HUES64 (cell line): ENCODE measurements around the gene TMEM39A. TPM values are rescaled to one million over a fixed set of nuclear protein-coding genes. Genes with fewer than 3 reads are reported as not detected.
A peak's percentile ranks its signal among the peaks of the same experiment; 100 is the strongest.

Experiments used
- H3K27ac ChIP-seq: 2 replicates; pipeline ENCODE4 v1.7.0; 2013; ENCODE audit warnings: low read depth, low read length, inconsistent platforms
- H3K27me3 ChIP-seq: 2 replicates; pipeline ENCODE4 v1.6.1; 2013; ENCODE audit warnings: mild to moderate bottlenecking, low read length; ENCODE audit not compliant: insufficient read depth
- H3K36me3 ChIP-seq: 2 replicates; pipeline ENCODE4 v1.6.1; 2013; ENCODE audit warnings: mild to moderate bottlenecking, low read length; ENCODE audit not compliant: insufficient read depth
- H3K4me1 ChIP-seq: 2 replicates; pipeline ENCODE4 v1.6.1; 2013; ENCODE audit warnings: mild to moderate bottlenecking, low read length, moderate library complexity; ENCODE audit not compliant: insufficient read depth
- H3K4me3 ChIP-seq: 2 replicates; pipeline ENCODE4 v1.5.1; 2013; ENCODE audit warnings: mild to moderate bottlenecking, low read length, moderate library complexity
- H3K9ac ChIP-seq: 2 replicates; pipeline ENCODE4 v1.6.1; 2013; ENCODE audit warnings: mild to moderate bottlenecking, low read depth, low read length
- H3K9me3 ChIP-seq: 2 replicates; pipeline ENCODE4 v1.6.1; 2013; ENCODE audit warnings: low read depth, low read length; ENCODE audit not compliant: insufficient read depth
- WGBS: fragments of 150-250, 120-280 bp; methylation state at CpG from one replicate; pipeline ENCODE4 v1.1.7; 2013; ENCODE audit warnings: missing lambda C conversion rate; 5-methylcytosine and 5-hydroxymethylcytosine counted together
- polyA plus RNA-seq, 2 experiments: library from polyadenylated mRNA; stranded (reverse); fragments of 50-300 nt; gene quantifications; one replicate each; pipeline ENCODE4 v1.2.3, GENCODE V29; 2013

TMEM39A gene, protein sequence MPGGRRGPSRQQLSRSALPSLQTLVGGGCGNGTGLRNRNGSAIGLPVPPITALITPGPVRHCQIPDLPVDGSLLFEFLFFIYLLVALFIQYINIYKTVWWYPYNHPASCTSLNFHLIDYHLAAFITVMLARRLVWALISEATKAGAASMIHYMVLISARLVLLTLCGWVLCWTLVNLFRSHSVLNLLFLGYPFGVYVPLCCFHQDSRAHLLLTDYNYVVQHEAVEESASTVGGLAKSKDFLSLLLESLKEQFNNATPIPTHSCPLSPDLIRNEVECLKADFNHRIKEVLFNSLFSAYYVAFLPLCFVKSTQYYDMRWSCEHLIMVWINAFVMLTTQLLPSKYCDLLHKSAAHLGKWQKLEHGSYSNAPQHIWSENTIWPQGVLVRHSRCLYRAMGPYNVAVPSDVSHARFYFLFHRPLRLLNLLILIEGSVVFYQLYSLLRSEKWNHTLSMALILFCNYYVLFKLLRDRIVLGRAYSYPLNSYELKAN
- 17.4 TPM for polyA plus RNA-seq (2013, experiment 1 of 2)
- polyA plus RNA-seq (2013, experiment 2 of 2), result 17.1 TPM

DNA sequence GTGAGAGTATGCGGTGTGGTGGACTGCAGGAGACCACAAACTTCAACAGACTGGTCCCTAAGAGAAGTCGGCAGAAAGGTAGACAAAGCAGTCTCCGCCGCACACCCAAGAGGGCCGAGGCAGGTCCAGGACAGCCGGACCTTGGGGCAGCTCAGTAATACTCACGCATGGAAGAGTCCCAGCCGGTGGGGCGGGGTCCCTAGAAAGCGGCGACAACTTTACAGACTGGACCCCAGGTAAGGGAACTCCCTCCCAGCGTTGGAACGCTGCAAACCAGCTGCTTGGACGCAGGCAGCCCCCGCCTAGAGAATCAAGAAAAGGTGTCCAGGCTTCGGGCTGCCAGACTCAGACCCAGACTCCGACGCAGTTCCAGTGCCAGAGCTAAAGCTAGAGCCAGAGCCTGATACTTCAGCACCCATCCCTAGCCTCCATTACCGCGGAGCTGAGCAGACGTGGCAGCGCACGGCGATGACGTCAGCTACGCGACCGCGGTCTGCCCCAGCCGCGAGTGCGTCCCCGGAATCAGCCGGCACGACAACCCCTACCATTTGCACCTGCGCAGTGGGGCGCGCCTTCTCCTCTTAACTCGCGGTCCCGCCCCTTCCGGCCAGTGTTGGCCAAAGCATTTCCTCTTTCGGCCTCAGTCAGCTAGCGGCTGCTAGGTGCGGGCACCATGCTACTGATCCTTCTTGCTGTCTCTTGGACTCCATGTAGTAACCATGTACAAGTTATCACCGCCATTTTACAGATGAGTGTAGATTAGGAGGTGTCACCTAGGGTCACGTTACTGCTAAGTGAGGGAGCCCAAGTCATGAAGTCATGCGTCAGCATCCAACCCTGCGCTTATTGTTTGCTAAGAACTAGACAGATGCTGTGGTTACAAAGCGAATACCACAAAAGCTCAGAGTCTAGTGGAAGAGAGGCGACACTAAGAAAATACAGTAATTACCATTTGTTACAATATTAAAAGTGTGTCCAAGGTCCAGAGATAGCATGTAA is at the start of gene TMEM39A:
Gene TMEM39A (minus strand): TSS at position 445 of the 999 bp plus-strand sequence. CDS start 1,541 bp downstream, outside the sequence.
- H3K9ac ChIP-seq, result peak within 1 kb of the TSS; percentile 95
- peak within 1 kb of the TSS; percentile 76 for H3K27ac ChIP-seq

GRCh38 chr3:119510690-119511089 is 47.3 kb upstream of the TMEM39A start:
- Histone ChIP-seq H3K36me3 (peaks cover 84% of the 10 kb centered on the region), H3K9ac (no peak overlapping the region), H3K4me3 (no peak overlapping the region), H3K27ac (no peak overlapping the region), H3K4me1 (no peaks in the 10 kb centered on the region), H3K9me3 (no peaks in the 10 kb centered on the region), H3K27me3 (no peaks in the 10 kb centered on the region)

More for the DNA sequence above, at the start of gene TMEM39A:
- H3K36me3 ChIP-seq, result peaks cover 38% of the 10 kb centered on the region
- no peaks in the 10 kb centered on the region for H3K9me3 ChIP-seq
- H3K4me1 ChIP-seq, result peaks cover 12% of the 10 kb centered on the region
- H3K27me3 ChIP-seq, result no peaks in the 10 kb centered on the region
- peak within 1 kb of the TSS; percentile 92 for H3K4me3 ChIP-seq
- 5% methylated on average over 50 of the region's 51 CpGs for WGBS

DNA sequence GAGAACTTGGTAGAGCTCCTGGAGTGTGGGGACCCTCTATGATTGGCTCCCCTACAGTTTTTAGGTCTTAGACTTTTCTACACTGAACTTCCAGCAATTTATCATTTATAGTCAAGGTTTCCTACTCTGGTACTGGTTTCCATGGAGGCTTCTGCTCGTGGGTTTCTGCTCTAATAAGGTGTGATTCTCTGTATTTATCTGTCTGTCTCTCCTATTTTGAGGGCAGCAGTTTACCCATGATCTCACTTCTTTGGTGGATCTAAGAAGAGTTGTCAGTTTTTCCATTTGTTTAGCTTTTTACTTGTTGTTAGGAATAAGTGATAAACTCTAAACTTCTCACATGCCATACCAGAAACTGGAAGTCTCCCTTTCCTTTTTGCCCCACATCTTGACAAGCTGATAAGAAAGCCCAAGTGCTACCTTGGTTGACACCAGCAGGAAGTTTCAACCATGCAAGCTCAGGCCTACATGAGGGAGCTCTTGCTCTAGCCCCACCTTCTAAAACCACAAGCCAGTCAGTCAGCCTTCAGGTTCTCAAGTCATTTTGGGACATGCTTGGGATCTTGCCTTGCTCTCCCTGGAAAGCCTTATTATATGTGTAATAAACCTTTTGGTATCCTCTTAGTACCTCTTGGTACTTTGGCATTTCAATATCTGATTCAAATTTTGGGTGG is 44.9 kb upstream of the TMEM39A start:
- Histone ChIP-seq H3K9ac (no peak overlapping the region), H3K4me1 (no peaks in the 10 kb centered on the region), H3K9me3 (no peaks in the 10 kb centered on the region), H3K4me3 (no peak overlapping the region), H3K27ac (no peak overlapping the region), H3K36me3 (peaks cover 85% of the 10 kb centered on the region), H3K27me3 (no peaks in the 10 kb centered on the region)
- 86% methylated on average over 1 of the region's 1 CpG for WGBS

DNA sequence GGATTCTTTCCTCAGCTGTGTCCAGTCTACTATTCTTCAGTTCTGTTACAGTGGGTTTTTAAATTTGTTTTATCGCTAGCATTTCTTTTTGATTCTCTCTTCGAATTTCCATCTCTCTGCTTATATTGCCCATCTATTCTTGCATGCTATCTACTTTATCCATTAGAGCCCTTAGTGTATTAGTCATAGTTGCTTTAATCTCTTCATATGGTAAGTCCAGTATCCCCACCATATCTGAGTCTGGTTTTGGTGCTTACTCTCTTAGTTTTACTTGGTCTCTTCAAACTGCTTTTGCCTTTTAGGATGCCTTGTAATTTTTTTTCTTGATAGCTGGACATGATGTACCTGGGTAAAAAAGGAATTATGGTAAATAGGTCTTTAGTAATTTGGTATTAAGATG is 44.0 kb upstream of the TMEM39A start:
- Histone ChIP-seq H3K4me3 (no peak overlapping the region), H3K27ac (no peak overlapping the region), H3K9me3 (no peaks in the 10 kb centered on the region), H3K27me3 (no peaks in the 10 kb centered on the region), H3K36me3 (peaks cover 87% of the 10 kb centered on the region), H3K4me1 (no peaks in the 10 kb centered on the region), H3K9ac (no peak overlapping the region)
- 100% methylated on average over 2 of the region's 2 CpGs for WGBS

GRCh38 chr3:119506631-119507030 is 43.2 kb upstream of the TMEM39A start:
- 93% methylated on average over 4 of the region's 4 CpGs for WGBS
- no peak overlapping the region for H3K27ac ChIP-seq

DNA sequence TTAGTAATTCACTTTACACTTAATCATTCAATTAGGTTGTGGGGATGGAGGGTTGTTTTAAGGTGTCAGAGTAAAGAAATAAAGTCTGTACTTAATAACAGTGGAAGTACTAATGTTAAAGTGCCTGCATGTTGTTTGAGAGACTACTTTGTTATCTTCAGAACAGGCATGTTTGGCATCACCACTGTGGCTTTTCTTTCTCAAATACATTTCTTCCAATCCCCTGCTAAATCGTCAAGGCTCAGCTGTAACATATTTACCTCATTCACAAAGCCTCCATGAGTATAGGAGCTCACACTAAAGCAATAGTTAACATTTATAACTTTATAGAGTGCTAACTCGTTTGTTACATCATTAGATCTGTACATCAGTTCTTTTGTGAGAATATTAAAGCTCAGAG is 37.5 kb upstream of the TMEM39A start:
- H3K27ac ChIP-seq, result no peak overlapping the region
- 91% methylated on average over 1 of the region's 2 CpGs for WGBS
- H3K27me3 ChIP-seq, result no peaks in the 10 kb centered on the region
- H3K9me3 ChIP-seq, result no peaks in the 10 kb centered on the region
- H3K4me3 ChIP-seq, result 0 out of 2 replicates have a peak overlapping the region, but pooled peaks have one; percentile 96
- no peak overlapping the region for H3K9ac ChIP-seq
- H3K36me3 ChIP-seq, result peaks cover 46% of the 10 kb centered on the region
- H3K4me1 ChIP-seq, result peaks cover 13% of the 10 kb centered on the region

More at GRCh38 chr3:119506631-119507030, 43.2 kb upstream of the TMEM39A start:
- Histone ChIP-seq H3K4me3 (no peak overlapping the region), H3K4me1 (no peaks in the 10 kb centered on the region), H3K9me3 (no peaks in the 10 kb centered on the region), H3K9ac (no peak overlapping the region), H3K36me3 (peaks cover 88% of the 10 kb centered on the region), H3K27me3 (no peaks in the 10 kb centered on the region)

DNA sequence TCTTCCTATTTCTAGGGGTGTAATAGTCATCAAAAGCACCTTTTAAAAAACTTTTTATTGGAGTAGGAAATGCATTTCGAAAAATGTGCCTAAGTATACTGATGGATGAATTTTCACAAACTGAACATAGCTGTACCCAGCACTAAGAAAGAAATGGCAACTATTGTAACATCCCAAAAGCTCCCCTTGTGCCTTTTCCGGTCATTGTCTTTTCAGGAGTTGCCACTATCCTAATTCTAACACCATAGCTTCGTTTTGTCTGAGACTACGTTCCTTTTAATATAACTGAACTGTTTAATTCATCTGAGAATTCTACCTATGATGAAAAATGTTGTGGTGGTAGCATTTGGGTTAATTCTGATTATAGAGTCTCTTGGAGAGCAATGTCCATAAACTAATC is 36.9 kb upstream of the TMEM39A start:
- H3K4me3 ChIP-seq, result peak overlapping the region; percentile 96
- no peaks in the 10 kb centered on the region for H3K27me3 ChIP-seq
- peaks cover 13% of the 10 kb centered on the region for H3K4me1 ChIP-seq
- WGBS, result 95% methylated on average over 4 of the region's 4 CpGs
- H3K9ac ChIP-seq, result no peak overlapping the region
- H3K27ac ChIP-seq, result no peak overlapping the region
- peaks cover 41% of the 10 kb centered on the region for H3K36me3 ChIP-seq
- H3K9me3 ChIP-seq, result no peaks in the 10 kb centered on the region

DNA sequence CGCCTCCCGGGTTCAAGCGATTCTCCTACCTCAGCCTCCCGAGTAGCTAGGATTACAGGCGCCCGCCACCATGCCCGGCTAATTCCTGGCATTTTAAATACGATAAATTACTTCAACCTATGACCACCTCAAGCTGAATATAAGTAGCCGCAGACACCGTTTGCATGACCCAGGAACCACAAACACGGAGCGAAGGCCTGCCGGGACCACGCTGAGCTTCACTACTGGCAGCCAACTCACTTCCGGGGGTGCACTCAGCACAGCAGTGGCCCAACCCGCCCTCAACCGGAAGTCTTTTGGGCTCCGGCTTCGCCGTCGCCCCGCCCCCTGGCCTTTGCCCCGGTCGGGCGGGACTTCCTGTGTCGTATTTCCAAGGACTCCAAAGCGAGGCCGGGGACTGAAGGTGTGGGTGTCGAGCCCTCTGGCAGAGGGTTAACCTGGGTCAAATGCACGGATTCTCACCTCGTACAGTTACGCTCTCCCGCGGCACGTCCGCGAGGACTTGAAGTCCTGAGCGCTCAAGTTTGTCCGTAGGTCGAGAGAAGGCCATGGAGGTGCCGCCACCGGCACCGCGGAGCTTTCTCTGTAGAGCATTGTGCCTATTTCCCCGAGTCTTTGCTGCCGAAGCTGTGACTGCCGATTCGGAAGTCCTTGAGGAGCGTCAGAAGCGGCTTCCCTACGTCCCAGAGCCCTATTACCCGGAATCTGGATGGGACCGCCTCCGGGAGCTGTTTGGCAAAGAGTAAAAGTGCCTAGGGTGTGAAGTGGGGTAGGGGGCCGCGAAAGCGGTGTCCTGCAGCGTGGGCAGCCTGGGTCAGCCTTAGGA is 35.0 kb upstream of the TMEM39A start, which contains the start of gene TIMMDC1:
Gene TIMMDC1 (plus strand): TSS at position 362 of the 826 bp plus-strand sequence. CDS start 187 bp downstream, at position 549.
- peaks cover 23% of the 10 kb centered on the region for H3K36me3 ChIP-seq
- H3K27me3 ChIP-seq, result no peaks in the 10 kb centered on the region
- peak within 1 kb of the TSS; percentile 95 for H3K27ac ChIP-seq
- H3K4me3 ChIP-seq, result peak within 1 kb of the TSS; percentile 96
- H3K4me1 ChIP-seq, result peaks cover 13% of the 10 kb centered on the region
- peak within 1 kb of the TSS; percentile 94 for H3K9ac ChIP-seq
- H3K9me3 ChIP-seq, result no peaks in the 10 kb centered on the region
- WGBS, result under 1% methylated on average over 58 of the region's 58 CpGs

DNA sequence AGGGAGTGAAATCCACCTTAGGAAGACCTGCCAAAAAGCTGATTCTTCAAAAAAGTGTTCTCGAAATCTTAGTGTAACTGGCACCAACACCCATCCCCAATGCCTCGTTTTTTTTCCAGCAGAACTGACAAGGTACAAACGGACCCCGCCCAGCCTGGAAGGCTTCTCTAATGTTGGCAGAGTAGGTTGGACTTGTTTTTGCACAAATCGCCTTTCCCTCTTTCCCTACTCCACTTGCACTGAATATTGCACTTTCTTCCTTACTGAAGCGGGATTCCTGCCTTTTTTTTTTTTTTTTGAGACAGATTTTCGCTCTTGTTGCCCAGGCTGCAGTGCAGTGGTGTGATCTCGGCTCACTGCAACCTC is 34.4 kb upstream of the TMEM39A start:
- no peaks in the 10 kb centered on the region for H3K27me3 ChIP-seq
- H3K9ac ChIP-seq, result peak overlapping the region; percentile 94
- peak overlapping the region; percentile 96 for H3K4me3 ChIP-seq
- H3K9me3 ChIP-seq, result no peaks in the 10 kb centered on the region
- WGBS, result 9% methylated on average over 8 of the region's 8 CpGs
- peaks cover 13% of the 10 kb centered on the region for H3K4me1 ChIP-seq
- peaks cover 17% of the 10 kb centered on the region for H3K36me3 ChIP-seq
- peak overlapping the region; percentile 14; the same call in 1 of the 2 replicates for H3K27ac ChIP-seq

GRCh38 chr3:119494597-119494996 is 31.2 kb upstream of the TMEM39A start:
- Histone ChIP-seq H3K9me3 (no peaks in the 10 kb centered on the region), H3K27me3 (no peaks in the 10 kb centered on the region), H3K4me3 (no peak overlapping the region), H3K9ac (no peak overlapping the region), H3K27ac (no peak overlapping the region), H3K4me1 (peaks cover 7% of the 10 kb centered on the region; the same call in 1 of the 2 replicates), H3K36me3 (peaks cover 14% of the 10 kb centered on the region)
- 96% methylated on average over 1 of the region's 2 CpGs for WGBS
